Anterior cingulate cortex (tissue), 58 donors: ENCODE results near the gene SULT4A1.
"Not testable (repeated sequence)": the region's sequence is repeated elsewhere in the genome, so short reads cannot be mapped to it uniquely, and the experiment has no call there.

Experiments used
- DNase-seq, 58 donors: peaks; one replicate each; lab custom pipeline; 2025; lab: John Stamatoyannopoulos, UW

SULT4A1 gene

GRCh38 chr22:43862074-43862881, at the start of gene SULT4A1:
Gene SULT4A1, minus strand, starts transcription at chr22:43862513. Its CDS starts 131 bp downstream, at chr22:43862382.
- peak in 5 of 58 donors; percentile 8 to 54 (median 22) for DNase-seq

- no peak for DNase-seq
These were observed 49.0 kb upstream of the SULT4A1 start for GRCh38 chr22:43911351-43911750.

GRCh38 chr22:43910178-43910695, 47.9 kb upstream of the SULT4A1 start:
- DNase-seq: no peak

- no peak for DNase-seq
These were observed 47.4 kb upstream of the SULT4A1 start for GRCh38 chr22:43909708-43910107.

GRCh38 chr22:43905681-43906080, 43.4 kb upstream of the SULT4A1 start:
- DNase-seq: no peak

- DNase-seq: peak in 1 of 58 donors; percentile 34
These were observed 42.1 kb upstream of the SULT4A1 start for GRCh38 chr22:43904412-43904811.

GRCh38 chr22:43903033-43903432, 40.7 kb upstream of the SULT4A1 start:
- DNase-seq: not testable (repeated sequence)

- DNase-seq: no peak
These were observed 39.8 kb upstream of the SULT4A1 start for GRCh38 chr22:43901976-43902643.

- DNase-seq: no peak
These were observed 37.9 kb upstream of the SULT4A1 start for GRCh38 chr22:43900206-43900605.

GRCh38 chr22:43897751-43898261, 35.5 kb upstream of the SULT4A1 start:
- DNase-seq: peak in 1 of 58 donors; percentile 50

GRCh38 chr22:43895986-43896645, 33.8 kb upstream of the SULT4A1 start:
- no peak for DNase-seq

- no peak for DNase-seq
These were observed 31.8 kb upstream of the SULT4A1 start for GRCh38 chr22:43894122-43894521.

GRCh38 chr22:43893266-43893665, 31.0 kb upstream of the SULT4A1 start:
- no peak for DNase-seq

- DNase-seq: no peak
These were observed 30.0 kb upstream of the SULT4A1 start for GRCh38 chr22:43892183-43892894.

- peak in 4 of 58 donors; percentile 10 to 48 (median 26) for DNase-seq
These were observed 29.3 kb upstream of the SULT4A1 start, which contains the start of gene PNPLA5 for GRCh38 chr22:43891360-43892182. Gene PNPLA5, minus strand, starts transcription at chr22:43892013. Its CDS starts 133 bp downstream, at chr22:43891880.

- DNase-seq: peak in 1 of 58 donors; percentile 32
These were observed 28.6 kb upstream of the SULT4A1 start for GRCh38 chr22:43890901-43891331.

- DNase-seq: peak in 1 of 58 donors; percentile 17
These were observed 27.5 kb upstream of the SULT4A1 start for GRCh38 chr22:43889860-43890253.

GRCh38 chr22:43889201-43889859, 27.0 kb upstream of the SULT4A1 start:
- no peak for DNase-seq
